HG03565 (cell line): Measurements from ENCODE around the gene TBC1D21.
"Not testable (repeated sequence)": the region's sequence is repeated elsewhere in the genome, so short reads cannot be mapped to it uniquely, and the experiment has no call there.

ENCODE experiments used
- ATAC-seq: cut with Tn5 transposase; IDR thresholded peaks from one replicate; pipeline ENCODE4 v1.9.1; 2021; ENCODE audit warnings: mild to moderate bottlenecking, moderate library complexity; ENCODE audit not compliant: unreplicated experiment

TBC1D21 gene

DNA sequence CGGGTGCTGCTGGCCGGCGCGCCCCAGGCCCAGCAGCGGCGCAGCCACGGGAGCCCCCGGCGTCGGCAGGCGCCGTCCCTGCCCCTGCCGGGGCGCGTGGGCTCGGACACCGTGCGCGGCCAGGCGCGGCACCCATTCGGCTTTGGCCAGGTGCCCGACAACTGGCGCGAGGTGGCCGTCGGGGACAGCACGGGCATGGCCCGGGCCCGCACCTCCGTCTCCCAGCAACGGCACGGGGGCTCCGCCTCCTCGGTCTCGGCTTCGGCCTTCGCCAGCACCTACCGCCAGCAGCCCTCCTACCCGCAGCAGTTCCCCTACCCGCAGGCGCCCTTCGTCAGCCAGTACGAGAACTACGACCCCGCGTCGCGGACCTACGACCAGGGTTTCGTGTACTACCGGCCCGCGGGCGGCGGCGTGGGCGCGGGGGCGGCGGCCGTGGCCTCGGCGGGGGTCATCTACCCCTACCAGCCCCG is 53.7 kb downstream of the TBC1D21 start:
- no peak for ATAC-seq

DNA sequence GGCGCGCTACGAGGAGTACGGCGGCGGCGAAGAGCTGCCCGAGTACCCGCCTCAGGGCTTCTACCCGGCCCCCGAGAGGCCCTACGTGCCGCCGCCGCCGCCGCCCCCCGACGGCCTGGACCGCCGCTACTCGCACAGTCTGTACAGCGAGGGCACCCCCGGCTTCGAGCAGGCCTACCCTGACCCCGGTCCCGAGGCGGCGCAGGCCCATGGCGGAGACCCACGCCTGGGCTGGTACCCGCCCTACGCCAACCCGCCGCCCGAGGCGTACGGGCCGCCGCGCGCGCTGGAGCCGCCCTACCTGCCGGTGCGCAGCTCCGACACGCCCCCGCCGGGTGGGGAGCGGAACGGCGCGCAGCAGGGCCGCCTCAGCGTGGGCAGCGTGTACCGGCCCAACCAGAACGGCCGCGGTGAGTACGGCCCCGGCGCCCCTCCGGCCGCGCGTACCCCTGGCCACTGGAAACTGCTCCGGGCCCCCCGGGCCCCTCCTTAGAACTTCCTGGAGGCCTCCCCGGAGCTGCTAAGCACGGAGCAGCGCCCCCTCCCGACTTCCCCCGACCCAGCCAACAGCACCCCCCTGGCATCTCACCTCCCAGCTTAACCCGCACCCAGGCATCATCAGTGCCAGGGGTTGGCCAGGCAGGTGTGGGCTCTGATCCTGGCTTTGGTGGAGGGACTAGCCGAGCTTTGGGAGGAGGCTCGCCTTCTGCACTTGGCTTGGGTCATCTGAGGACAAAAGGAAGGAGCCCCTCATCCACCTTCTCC is 54.3 kb downstream of the TBC1D21 start:
- no peak for ATAC-seq

DNA sequence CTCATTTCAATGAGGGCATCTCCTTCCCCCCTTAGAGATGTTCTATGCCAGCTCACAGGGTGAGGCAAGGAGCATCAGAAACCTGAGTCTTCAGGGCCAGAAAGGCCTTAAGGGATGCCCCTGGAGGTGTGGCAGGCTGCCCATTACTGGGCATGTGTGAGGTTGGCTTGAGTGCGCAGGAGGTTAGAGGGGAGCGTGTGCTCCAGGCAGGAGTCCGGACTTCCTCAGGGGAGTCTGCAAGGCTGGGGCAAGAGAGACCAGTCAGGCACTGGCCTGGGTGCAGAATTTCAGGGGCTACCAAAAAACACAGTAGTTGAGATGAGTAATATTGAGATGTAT is 54.8 kb downstream of the TBC1D21 start:
- no peak for ATAC-seq

DNA sequence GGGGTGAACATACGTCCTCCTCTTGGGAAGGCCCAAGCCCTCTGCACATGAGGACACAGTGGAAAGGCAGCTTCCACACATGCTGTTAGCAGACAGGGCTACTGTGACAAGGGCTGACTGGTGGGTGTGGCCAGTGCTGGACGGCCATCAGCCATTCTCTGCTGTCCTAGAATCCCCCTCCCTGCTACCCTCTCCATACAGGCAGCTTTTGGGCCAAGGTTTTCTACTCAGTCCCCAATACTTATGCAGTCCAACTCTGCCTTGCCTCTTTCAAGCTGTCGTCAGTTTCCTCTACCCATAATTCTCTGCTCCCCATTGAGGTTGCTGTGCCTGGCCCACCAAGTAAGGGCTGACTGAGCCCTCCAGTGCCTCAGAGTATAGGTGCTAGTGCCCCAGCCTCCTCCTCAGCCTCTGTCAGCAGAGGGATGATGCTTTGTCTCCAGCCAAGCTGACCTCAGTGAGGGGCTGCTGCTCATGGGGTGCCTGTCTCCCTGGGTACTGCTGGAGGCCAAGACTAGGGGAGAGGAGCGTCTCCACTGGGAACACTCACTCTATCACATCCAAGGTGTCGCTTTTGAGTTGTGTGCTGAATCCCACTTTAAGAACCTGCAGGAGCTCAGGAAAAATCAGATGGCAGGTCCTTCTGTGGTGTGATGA is 55.7 kb downstream of the TBC1D21 start:
- no peak for ATAC-seq

DNA sequence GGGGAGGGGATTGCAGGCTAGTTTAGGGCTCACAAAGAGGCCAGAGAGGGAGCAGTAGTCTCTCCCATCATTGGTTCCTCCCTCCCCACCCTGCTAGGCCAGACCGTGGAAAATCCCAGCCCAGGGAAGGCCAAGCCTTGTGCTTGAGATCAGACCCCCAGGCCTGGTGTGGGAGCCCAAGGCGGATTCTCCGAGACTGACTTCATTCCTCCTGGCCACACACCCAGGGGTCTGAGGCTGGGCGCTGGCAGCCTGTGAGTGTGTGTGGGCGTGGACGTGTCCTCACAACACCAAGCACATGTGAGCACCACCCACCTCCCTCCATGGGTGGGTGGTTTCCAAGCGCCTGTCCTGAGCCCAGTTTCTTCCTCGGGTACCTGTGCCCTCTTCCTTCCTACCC is 57.0 kb downstream of the TBC1D21 start:
- no peak for ATAC-seq

DNA sequence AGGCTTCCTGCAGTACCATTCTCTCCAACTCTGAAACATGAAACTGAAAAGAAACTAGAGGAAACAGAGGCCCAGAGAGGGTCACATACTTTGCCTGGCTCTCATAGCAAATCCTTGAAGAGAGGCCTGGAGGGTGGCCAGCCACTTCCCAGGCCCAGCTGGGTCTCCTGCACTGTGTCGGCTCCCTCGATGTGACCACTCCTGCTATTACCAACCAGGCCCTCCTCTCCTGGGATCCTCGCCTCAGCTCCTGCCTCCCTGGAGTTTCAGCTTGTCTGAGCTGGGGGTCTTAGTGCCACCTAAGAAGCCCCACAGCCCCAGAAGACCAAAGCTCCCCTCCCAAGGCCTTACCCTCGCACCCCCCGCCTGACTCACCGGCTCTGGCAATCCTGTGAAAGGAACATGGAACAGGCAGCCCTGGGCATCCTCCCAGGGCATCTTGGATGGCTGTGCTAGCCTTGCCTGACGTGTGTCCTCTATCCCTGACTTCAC is 57.5 kb downstream of the TBC1D21 start:
- ATAC-seq = no peak

DNA sequence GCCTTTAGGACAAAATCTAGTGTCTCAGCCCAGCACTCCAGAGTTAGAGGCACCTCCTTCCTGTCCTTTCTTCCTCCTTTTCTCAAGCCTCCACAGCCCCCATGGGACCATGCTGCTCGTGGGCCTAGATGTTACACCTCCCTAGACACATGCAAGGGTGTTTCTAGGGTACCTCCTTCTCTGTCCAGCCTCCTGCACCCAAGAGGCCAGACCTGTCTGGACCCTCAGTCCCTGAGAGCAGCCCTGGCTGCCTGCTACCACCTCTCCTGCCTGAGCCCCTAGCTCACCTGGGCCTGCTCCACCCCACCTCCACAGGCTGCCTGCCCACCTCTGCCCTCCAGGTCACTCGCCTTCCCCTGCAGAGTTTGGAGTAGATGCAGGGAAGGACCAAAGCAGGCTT is 58.1 kb downstream of the TBC1D21 start:
- ATAC-seq = no peak

DNA sequence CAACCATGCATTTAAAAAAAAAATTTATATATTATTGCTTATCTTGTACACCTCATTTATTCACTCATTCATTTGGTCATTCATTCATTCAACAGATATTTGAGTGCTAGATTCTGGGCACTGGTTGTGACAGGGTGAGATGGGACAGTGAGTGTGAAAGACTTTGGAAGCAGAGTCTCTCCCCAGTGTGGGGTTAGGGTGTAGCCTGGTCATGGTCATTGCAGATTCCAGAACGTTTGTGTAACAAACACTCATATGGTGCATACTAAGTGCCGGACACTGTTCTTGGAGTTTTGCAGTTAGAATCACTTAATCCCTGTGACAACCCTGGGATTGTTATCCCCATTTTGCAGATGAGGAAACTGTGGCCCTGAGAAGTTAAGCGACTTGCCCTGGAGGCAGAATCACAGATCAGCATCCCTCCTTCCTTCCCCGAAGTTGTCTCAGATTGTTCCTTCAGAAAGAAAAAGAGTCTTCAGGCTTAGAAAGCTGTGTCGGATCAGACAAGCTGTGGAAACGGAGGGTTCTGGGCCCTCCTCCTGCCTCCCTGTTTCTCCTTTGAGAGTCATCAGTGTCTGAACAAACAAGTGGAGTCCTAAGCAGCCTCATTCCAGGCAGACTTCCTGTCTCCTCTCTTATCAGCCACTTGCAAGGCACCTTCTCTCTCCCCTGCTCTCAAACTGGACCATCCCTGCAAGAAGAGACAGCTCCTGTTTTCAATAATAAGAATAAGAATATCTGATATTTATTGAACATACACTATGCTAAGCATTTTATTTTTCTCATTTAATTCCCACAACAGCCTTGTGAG is 59.2 kb downstream of the TBC1D21 start:
- ATAC-seq = no peak

DNA sequence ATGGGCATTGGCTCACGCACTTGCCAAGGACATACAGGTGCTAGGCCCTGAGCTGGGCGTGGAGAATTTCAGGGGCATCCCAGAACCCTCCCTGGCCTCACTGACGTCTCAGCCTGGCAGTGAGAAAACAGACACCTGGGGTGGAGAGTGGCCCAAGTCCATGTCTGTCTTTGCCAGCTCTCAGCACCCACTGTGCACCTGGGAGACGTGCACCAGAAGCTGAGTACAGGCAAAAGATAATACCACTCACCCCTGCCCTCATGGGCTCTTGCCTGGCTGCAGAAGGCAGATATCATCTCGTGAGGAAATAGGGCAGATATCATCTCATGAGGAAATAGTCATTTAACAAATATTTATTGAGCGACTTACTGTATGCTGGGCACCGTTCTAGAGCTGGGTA is 60.9 kb downstream of the TBC1D21 start:
- no peak for ATAC-seq

DNA sequence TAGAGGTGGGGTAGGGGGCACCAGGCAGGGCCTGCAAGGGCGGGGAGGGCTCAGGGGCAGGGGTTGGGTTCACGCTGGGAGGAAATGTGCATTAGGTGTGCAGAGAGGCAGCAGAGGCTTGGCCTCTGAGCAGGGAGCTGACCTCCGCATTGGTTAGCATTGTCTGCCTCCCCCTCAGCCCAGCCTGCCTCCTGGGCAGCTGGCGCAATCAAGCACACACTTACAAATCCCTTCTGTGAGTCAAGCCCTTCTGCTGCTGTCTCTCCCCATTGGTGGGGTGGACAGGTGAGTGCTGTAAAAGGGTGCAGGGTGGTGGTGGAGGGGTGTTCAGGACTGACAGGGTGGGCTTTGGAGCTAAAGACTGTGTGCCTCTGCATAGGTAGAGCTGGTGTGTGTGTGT is 62.2 kb downstream of the TBC1D21 start:
- no peak for ATAC-seq

DNA sequence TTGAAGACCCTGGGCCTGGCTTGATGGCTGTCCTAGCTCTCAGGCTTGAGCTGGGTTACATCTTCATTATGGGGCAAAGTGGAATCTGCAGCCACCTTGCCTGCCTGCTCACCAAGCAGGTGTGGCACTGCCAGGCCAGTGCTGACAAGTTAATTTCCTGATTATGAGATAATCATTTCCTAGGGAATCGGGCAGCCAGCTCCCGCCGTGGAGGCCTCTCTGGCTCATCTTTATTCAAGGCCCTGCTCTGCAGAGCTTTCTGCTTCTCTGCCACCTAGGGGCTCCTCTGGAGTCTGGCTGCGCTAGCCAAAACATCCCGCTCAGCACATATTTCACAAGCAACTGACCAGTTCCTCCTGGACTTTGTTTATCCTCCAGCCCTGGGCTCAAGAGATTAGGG is 62.8 kb downstream of the TBC1D21 start:
- no peak for ATAC-seq

DNA sequence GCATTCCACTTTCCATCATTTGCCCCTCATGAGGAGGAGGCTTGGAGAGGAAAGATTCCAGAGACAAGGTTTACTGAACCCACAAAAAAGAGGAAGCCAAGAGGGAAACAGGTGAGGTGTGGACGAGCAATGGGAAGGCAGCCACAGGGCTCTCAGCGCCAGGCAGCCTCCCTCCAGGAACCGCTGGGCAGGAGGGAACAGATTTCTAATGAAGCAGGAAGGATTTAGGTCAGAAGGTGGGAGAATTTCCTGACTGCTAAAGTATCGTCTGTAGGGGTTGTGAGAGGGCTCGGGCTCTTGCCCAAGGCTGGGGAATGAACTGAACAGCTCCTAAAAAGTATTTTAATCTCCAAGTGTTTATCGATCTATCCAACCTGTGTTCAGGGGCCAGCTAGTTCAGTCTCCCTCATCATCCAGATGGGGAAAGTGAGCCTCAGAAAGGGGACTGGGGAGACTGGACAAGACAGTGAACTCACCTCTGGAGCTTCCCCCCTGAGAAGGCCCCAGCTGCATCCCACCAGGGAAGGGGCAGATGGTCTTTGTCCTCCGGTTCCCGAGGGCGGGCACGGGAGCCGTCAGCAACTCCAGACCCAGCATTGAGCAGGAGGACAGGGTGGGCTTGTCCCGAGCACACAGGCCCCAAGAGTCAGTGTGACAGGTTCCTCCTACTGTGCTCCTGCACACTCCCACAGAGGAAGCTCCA is 63.4 kb downstream of the TBC1D21 start:
- no peak for ATAC-seq

DNA sequence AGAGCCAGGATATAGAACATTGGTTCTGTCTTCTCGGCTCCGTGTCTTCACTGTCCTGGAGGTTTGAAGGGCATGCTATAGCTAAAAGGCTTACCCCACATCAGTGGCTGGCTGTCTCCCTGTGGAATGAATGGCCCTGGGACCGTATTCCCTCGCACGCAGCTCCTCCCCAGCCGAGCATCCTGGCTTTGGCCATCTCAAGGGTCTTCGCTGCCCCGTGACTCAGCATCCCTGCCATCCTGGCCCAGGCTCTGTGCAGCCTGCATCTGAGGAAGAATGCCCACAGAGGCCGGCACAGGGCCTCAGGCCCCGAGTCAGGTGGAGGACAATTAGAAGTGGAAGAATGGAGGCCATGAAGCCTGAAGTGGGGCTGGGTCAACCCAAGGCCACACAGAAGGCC is 63.9 kb downstream of the TBC1D21 start:
- no peak for ATAC-seq

DNA sequence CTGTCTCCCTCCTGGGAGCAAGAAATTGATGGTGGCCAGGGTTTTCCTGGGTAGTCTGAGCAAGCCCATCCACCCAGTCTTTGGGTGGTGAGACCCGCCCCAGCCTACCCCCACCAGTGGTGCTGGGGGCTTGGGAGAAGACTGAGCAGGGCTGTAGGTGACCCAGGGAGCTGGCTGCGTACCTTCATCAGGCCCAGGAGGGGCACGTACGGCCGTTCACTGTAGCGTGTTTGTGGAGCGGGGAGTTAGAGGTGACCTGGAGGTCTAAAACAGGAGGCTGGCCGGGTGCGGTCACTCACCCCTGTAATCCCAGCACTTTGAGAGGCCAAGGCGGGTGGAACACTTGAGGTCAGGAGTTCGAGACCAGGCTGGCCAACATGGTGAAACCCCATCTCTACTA is 64.4 kb downstream of the TBC1D21 start:
- no peak for ATAC-seq

DNA sequence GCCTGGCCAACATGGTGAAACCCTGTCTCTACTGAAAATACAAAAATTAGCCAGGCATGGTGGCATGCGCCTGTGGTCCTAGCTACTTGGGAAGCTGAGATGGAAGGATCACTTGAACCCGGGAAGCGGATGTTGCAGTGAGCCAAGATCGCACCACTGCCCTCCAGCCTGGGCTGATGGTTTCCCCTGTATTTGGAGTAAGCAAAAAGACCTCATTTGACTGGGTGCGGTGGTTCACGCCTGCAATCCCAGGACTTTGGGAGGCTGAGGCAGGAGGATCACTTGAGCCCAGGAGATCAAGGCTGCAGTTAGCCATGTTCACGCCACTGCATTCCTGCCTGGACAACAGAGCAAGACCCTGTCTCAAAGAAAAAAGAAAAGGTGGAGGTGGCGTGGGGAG is 65.2 kb downstream of the TBC1D21 start:
- ATAC-seq = not testable (repeated sequence)
